Amniotic stem cell (primary cell): Measurements from ENCODE around the gene HEXD.

ENCODE experiments used
- DNase-seq: peaks from one replicate; lab custom pipeline; 2025; lab: John Stamatoyannopoulos, UW

Gene HEXD

GRCh38 chr17:82416264-82416663, 1.9 kb upstream of the HEXD start:
- DNase-seq: no peak

GRCh38 chr17:82416771-82417170, 1.4 kb upstream of the HEXD start:
- no peak for DNase-seq

GRCh38 chr17:82419540-82419939, 1.4 kb downstream of the HEXD start:
- no peak for DNase-seq

- DNase-seq: no peak
Observed at GRCh38 chr17:82424001-82424862, 6.1 kb downstream of the HEXD start.

- DNase-seq: no peak
Observed at GRCh38 chr17:82424863-82425159, 6.7 kb downstream of the HEXD start.

GRCh38 chr17:82428546-82428945, 10.4 kb downstream of the HEXD start:
- DNase-seq: no peak

GRCh38 chr17:82429824-82430223, 11.7 kb downstream of the HEXD start:
- DNase-seq: no peak

- no peak for DNase-seq
Observed at GRCh38 chr17:82432017-82432416, 13.9 kb downstream of the HEXD start.

GRCh38 chr17:82433560-82434215, 15.5 kb downstream of the HEXD start:
- no peak for DNase-seq

- DNase-seq: no peak
Observed at GRCh38 chr17:82434216-82434565, 16.0 kb downstream of the HEXD start.

- no peak for DNase-seq
Observed at GRCh38 chr17:82435103-82435502, 17.0 kb downstream of the HEXD start.

- DNase-seq: no peak
Observed at GRCh38 chr17:82435601-82436583, 17.7 kb downstream of the HEXD start.

- no peak for DNase-seq
Observed at GRCh38 chr17:82436601-82437324, 18.6 kb downstream of the HEXD start.

- no peak for DNase-seq
Observed at GRCh38 chr17:82437325-82437668, 19.1 kb downstream of the HEXD start.

- no peak for DNase-seq
Observed at GRCh38 chr17:82438401-82439193, 20.4 kb downstream of the HEXD start.

GRCh38 chr17:82439194-82439828, 21.2 kb downstream of the HEXD start:
- no peak for DNase-seq

GRCh38 chr17:82439829-82440365, 21.8 kb downstream of the HEXD start:
- DNase-seq: no peak

- no peak for DNase-seq
Observed at GRCh38 chr17:82440469-82440981, 22.4 kb downstream of the HEXD start.

GRCh38 chr17:82440991-82441627, 23.0 kb downstream of the HEXD start:
- no peak for DNase-seq
